ENCODE measurements around the gene CAPNS1.
"Not testable (repeated sequence)": the region's sequence is repeated elsewhere in the genome, so short reads cannot be mapped to it uniquely, and the experiment has no call there.

Gene CAPNS1

DNA sequence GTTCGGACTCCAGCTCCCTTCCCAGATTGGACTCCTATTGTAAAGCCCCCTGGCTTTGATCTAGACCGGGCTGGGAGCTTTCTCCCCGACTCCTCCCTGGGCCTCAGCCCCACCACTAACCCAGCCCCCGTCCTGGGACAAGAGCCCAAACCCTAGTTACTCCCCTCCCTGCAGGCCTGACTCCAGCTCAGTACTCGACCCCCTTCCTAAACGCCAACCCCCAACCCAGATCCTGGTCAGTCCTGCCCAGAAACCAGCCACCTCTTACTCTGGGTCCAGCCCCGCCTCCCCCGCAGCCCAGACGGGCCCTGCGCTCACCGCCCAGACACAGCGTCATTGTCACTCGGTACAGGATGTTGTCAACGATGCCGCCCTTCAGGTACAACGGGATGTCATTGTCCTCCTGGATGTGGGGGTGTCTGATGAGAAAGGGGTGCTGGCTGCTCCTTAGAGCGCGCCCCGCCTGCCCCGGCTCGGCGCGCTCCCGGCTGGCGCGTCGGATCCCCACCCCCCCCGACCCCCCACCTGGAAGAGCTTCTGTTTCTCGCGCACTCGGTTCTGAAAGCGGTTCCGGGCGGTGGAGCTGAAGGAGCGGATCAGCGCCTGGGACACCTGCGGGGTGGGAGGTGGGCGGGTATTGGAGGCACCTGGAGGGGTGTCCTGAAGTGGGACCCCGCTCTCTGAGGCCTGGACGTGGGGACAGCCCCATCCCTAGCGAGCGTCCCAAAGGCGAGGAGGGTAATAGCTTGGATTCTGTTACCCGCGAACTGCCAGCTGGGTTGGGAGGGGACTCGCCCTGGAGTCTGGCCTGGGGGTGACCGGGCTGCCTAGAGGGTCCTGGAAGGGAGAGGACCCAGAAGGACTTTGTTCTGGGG lies 11.5 kb downstream of the CAPNS1 start:
- DNase-seq (ENCODE audit: low read depth, low spot score) = no peak

DNA sequence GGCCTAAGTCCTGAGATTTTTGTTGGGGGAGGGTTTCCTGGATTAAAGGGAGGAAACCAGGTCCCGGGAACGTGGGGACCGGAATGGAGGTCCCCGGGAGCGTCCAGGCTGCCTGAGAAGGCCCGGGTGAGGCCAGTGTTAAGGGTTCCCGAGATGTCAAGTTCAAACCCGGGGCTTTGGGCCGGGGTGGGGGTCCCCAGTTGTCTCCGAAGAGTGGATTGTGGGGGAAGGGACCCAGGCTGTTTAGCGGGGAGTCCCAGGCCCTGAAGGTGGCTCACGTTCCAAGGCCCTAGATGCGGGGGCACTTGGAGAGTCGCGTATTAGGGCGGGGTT lies 12.1 kb downstream of the CAPNS1 start:
- no peak for DNase-seq (ENCODE audit: low read depth, low spot score)

DNA sequence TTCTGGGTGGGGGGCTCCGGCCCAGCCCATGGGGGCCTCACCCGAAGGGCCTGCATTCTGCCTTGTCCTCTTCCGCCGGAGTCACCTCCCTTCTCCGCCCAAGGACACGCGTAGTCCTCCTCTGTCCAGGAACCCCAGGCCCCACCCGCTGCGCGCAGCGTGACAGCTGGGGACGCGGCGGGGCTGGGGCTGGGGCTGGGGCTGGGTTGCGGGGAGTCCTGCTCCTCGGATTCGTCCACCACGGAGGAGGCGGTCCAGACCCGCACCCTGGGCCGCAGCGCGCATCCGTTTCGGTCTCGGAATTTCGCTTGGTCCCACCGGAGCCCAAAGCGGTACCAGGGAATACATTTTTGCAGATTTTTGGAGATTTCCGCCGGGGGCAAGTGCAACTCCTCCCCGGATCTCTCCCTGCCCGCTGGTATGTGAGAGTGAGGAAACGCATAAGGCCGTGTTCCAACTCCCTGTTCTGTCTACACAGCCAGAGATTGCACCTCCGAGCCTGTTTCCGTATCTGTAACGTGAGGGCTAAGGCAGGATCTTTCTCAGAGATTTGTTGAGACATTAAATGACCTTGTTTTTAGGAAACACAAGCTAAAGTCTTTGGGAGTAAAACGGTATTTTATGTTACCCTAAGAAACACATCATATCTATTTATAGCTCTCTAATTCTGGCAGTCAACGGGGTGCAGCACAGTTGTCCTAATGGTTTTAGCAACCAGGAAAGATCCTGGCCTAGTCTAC lies 12.7 kb downstream of the CAPNS1 start, which contains the start of gene COX7A1:
TSS of gene COX7A1 (minus strand) at position 96 of the 740 bp plus-strand sequence. CDS start at position 56, 40 bp downstream.
- no peak for DNase-seq (ENCODE audit: low read depth, low spot score)

DNA sequence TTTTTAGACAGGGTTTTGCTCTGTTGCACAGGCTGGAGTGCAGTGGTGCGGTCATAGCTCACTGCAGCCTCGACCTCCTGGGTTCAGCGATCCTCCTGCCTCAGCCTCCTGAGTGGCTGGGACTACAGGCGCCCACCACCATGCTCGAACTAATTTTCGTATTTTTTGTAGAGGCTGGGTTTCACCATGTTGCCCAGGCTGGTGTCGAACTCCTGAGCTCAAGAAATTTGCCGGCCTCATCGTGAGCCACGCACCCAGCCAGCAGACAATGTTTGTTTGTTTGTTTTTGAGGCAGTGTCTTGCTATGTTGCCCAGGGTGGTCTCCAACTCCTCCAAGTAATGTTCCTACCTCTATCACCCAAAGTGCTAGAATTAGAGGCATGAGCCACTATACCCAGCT lies 13.3 kb downstream of the CAPNS1 start:
- DNase-seq (ENCODE audit: low read depth, low spot score) = no peak

DNA sequence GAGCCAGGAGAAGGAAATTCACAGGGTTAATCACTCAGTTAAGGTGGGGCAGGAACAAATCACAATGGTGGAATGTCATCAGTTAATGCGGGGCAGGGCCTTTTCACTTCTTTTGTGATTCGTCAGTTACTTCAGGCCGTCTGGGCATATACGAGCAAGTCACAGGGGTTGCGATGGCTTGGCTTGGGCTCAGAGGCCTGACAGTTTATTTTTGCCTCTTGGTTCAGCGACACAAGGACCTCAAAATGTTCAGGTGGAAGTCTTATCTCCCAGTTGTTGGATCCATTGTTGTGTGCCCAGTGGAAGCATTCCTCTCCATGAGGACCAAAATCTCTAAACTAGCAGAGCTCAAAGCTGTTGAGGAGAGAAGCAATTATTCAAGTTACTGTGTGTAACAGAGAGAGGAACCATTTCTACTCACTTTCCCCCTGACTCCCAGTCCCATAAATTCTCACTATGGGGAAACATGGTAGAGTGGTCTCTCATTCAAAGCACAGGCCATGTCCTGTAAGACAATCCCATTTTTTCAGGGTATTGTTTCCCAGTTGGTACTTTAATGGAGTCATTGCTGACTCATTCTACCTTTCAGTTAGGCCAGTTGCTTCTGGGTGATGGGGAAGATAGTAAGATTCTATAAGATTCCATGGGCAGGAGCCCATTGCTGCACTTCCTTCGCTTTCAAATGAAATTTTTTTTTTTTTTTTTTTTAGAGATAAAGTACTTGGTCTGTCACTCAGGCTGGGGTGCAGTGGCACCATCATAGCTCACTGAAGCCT lies 21.1 kb downstream of the CAPNS1 start:
- DNase-seq (ENCODE audit: low read depth, low spot score) = no peak

DNA sequence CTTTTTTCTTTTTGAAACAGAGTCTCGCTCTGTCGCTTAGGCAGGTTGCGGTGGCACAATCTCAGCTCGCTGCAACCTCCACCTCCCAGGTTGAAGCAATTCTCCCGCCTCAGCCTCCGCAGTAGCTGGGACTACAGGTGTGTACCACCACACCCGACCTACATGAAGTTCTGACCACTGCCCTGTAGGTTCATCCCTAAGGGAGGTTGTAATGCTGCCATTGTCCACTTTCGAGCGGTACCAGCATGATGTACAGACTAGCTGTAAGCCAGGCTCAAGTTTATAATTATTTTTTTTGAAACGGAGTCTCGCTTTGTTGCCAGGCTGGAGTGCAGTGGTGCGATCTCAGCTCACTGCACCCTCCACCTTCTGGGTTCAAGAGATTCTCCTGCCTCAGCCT lies 23.9 kb downstream of the CAPNS1 start:
- no peak for DNase-seq (ENCODE audit: low read depth, low spot score)

DNA sequence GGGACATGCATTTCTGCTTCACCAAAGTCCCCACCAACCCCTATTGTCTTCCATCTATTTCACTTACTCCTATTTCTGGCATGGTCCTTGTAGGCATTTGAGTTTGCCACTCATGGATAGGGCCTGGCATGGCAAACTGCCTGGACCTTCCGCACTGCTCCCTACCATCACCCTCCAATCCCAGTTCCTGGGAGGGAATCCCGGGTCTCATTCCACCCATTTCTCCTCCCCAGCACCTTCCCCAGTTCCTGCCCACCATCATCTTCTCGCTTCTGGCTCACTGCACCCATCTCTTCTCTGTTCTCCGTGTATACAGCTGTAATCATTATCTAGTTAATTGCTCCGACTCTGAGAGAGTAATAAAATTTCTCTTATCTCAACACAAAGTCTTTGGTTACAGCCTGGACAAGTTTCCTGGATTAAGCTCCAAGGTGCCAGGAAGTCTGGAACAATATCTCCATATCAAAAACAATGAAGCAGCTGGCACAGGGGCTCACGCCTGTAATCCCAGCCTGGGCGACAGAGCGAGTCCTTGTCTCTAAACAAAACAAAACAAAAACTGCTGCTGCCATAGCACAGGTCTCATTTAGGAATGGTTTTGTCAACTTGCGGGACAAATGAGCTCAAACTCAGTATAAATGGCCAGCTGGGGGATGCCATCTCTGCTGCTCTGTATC lies 29.4 kb downstream of the CAPNS1 start:
- DNase-seq (ENCODE audit: low read depth, low spot score) = no peak

DNA sequence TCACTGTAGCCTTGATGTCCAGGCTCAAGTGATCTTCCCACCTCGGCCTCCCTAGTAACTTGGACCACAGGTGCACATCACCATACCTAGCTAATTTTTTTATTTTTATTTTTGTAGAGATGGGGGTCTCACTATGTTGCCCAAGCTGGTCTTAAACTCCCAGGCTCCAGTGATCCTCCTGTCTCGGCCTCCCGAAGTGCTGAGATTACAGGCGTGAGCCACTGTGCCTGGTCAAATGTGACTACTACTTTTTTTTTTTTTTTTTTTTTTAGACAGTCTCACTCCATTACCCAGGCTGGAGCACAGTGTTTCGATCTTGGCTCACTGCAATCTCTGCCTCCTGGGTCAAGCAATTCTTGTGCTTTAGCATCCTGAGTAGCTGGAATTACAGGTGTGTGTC lies 33.0 kb downstream of the CAPNS1 start:
- DNase-seq (ENCODE audit: low read depth, low spot score) = no peak

DNA sequence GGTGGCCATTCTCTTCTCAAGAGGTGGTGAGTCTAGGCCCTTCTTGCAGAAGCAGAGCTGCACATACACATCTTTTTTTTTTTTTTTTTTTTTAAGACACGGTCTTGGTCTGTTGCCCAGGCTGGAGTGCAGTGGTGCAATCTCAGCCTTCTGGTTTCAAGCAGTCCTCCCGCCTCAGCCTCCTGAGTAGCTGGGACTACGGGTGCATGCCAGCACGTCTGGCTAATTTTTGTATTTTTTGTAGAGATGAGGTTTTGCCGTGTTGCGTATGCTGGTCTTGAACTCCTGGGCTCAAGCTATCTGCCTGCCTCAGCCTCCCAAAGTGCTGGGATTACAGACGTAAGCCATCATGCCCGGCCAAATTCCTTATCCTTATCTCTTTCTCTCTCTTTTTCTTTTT lies 34.0 kb downstream of the CAPNS1 start:
- not testable (repeated sequence) for DNase-seq (ENCODE audit: low read depth, low spot score)

DNA sequence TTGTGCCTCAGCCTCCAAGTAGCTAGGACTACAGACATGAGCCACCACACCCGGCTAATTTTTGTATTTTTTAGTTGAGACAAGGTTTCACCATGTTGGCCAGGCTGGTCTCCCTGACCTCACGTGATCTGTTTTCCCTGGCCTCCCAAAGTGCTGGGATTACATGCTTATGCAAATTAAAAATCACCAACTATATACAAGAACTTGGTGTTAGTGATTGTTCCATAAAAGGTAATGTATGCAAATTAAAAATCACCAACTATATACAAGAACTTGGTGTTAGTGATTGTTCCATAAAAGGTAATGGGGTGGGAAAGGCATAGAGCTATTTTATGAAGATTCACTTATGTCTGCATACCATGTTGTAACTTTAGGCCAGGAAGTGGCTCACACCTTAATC lies 39.2 kb downstream of the CAPNS1 start:
- not testable (repeated sequence) for DNase-seq (ENCODE audit: low read depth, low spot score)

DNA sequence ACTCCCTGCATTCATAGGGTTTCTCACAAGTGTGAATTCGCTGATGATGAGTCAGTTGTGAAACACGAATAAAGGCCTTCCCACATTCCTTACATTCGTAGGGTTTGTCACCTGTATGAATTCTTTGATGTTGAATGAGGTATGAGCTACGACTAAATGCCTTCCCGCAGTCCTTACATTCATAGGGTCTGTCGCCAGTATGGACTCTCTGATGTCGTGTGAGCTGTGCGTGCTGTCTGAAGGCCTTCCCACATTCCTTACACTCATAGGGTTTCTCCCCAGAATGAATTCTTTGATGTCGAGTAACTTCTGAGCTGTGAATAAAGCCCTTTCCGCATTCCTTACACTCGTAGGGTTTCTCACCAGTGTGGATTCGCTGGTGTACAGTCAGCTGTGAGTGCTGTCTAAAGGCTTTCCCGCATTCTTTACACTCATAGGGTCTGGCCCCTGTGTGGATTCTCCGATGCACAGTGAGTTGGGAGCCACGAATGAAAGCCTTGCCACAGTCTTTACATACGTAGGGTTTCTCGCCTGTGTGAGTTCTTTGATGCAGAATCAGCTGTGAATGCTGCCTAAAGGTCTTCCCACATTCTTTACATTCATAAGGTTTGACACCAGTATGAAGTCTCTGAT lies 42.9 kb downstream of the CAPNS1 start:
- DNase-seq (ENCODE audit: low read depth, low spot score) = no peak

DNA sequence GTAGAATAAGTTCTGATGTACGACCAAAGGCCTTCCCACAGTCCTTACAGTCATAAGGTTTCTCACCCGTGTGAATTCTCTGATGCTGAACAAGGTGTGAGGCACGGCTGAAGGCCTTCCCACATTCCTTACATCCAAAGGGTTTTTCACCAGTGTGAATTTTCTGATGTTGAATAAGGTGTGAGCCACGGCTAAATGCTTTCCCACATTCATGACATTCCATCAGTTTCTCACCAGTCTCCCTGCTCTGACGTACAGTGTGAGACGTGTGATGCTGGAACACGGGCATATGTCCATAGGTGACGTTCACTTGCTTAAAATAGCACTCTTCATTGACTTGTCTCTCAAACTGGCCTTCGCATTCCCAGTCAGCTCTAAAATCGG lies 43.4 kb downstream of the CAPNS1 start:
- no peak for DNase-seq (ENCODE audit: low read depth, low spot score)

DNA sequence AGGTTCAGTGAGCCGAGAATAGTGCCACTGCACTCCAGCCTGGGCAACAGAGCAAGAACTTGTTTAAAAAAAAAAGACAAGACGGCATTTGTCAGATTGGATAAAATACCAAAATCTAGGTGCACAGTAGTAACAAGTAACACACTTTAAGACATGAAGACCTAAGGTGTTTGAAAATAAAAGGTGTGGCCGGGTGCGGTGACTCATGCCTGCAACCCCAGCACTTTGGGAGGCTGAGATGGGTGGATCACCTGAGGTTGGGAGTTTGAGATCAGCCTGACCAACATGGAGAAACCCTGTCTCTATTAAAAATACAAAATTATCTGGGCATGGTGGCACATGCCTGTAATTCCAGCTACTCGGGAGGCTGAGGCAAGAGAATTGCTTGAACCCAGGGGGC lies 46.9 kb downstream of the CAPNS1 start:
- not testable (repeated sequence) for DNase-seq (ENCODE audit: low read depth, low spot score)

DNA sequence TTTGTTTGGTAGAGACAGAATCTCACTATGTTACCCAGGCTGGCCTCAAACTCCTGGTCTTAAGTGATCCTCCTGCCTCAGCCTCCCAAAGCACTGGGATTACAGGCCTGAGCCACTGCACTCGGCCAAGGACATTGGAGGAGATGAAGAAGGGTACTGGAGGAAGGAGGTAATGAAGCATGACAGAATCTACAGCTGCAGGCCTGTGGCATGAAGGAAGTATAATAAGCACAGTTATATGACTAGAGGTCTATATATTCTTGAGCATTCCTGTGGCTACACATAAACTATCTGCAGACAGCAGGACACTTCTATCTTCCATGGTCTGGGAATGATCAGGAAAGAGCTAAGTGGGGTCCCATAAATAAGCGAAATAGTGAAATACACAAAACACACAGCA lies 56.4 kb downstream of the CAPNS1 start:
- no peak for DNase-seq (ENCODE audit: low read depth, low spot score)

DNA sequence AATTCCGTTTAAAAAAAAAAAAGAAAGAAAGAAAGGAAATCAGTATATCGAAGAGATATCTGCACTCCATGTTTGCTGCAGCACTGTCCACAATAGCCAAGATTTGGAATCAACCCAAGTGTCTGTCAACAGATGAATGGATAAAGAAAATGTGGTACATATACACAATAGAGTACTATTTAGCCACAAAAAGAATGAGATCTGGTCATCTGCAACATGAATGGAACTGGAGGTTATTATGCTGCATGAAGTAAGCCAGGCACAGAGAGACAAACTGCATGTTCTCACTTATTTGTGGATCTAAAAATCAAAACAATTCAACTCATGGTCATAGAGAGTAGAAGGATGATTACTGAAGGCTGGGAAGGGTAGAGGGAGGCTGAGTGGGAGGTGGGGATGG lies 58.3 kb downstream of the CAPNS1 start:
- no peak for DNase-seq (ENCODE audit: low read depth, low spot score)
